GM12874 (cell line): Measurements from ENCODE around the gene HS6ST2.

ENCODE experiments used
- CTCF ChIP-seq: IDR thresholded peaks from 2 replicates; pipeline ENCODE4 v1.5.1; 2011; ENCODE audit warnings: low read depth, mild to moderate bottlenecking, control low read depth, low read length, moderate library complexity; ENCODE audit not compliant: insufficient read depth

The HS6ST2 gene

GRCh38 chrX:132821974-132822633 lies 136.3 kb downstream of the HS6ST2 start:
- TF ChIP-seq CTCF = no peak

- no peak for TF ChIP-seq CTCF
Measured at GRCh38 chrX:132820675-132821074, 137.8 kb downstream of the HS6ST2 start.

- no peak for TF ChIP-seq CTCF
Measured at GRCh38 chrX:132819711-132820264, 138.6 kb downstream of the HS6ST2 start.

- TF ChIP-seq CTCF = no peak
Measured at GRCh38 chrX:132818638-132819037, 139.8 kb downstream of the HS6ST2 start.

GRCh38 chrX:132815643-132816042 lies 142.8 kb downstream of the HS6ST2 start:
- TF ChIP-seq CTCF = no peak

GRCh38 chrX:132810964-132811712 lies 147.3 kb downstream of the HS6ST2 start:
- no peak for TF ChIP-seq CTCF

- no peak for TF ChIP-seq CTCF
Measured at GRCh38 chrX:132810488-132810887, 147.9 kb downstream of the HS6ST2 start.
